ENCODE results near the gene NFE2L1.

- TF ChIP-seq CTCF (conservative IDR thresholded peaks at IDR 0.05 in 1 of 2, IDR thresholded peaks at IDR 0.05 in 1 of 2; ENCODE audit: extremely low read depth in 1 of 2, insufficient read depth in 1 of 2, low read depth in 1 of 2, low read length in 2 of 2) (no peak), EZH2 (IDR thresholded peaks at IDR 0.05; ENCODE audit: borderline replicate concordance, low read length) (no peak)
These were observed 53.0 kb downstream of the NFE2L1 start, which contains the start of gene CBX1 for GRCh38 chr17:48101012-48101720.
